ENCODE results near the gene GTPBP8. TPM values are rescaled to one million over a fixed set of nuclear protein-coding genes. Genes with fewer than 3 reads are reported as not detected.

GTPBP8 gene
- polyA plus RNA-seq = 10 to 100 TPM; 14.7 to 18.8 (median 17.5) TPM
- long read RNA-seq, donor 1 = 0 reads
- long read RNA-seq, donor 2, partial matches to known transcripts = 0 of 3 reads
- long read RNA-seq, donor 2, other reads (novel, unspliced or antisense) = 0 of 3 reads
- long read RNA-seq, donor 3, partial matches to known transcripts = 0 of 2 reads
- long read RNA-seq, donor 3, other reads (novel, unspliced or antisense) = 0 of 2 reads
- long read RNA-seq, donor 4, partial matches to known transcripts = 0 of 1 reads
- long read RNA-seq, donor 4, other reads (novel, unspliced or antisense) = 0 of 1 reads
- long read RNA-seq, donor 5, partial matches to known transcripts = 0 of 2 reads
- long read RNA-seq, donor 5, other reads (novel, unspliced or antisense) = 0 of 2 reads
- long read RNA-seq, donor 6, partial matches to known transcripts = 0 of 4 reads
- long read RNA-seq, donor 6, other reads (novel, unspliced or antisense) = 0 of 4 reads
- long read RNA-seq, donor 7 = 0 reads
- long read RNA-seq, donor 8, partial matches to known transcripts = 0 of 1 reads
- long read RNA-seq, donor 8, other reads (novel, unspliced or antisense) = 0 of 1 reads
- long read RNA-seq, donor 9, partial matches to known transcripts = 0 of 1 reads
- long read RNA-seq, donor 9, other reads (novel, unspliced or antisense) = 0 of 1 reads
- long read RNA-seq, donor 10, transcript GTPBP8-203 (6 exons, 1,360 nt) = major isoform, 5 of 9 reads
- long read RNA-seq, donor 10, partial matches to known transcripts = 0 of 9 reads
- long read RNA-seq, donor 10, other reads (novel, unspliced or antisense) = 0 of 9 reads

- 1 to 2% (median 1%) methylated on average over 69 to 70 of the region's 70 CpGs for WGBS, 3 donors
- H3K4me1 ChIP-seq (ENCODE audit: control insufficient read depth in 3 of 3, insufficient read depth in 2 of 3, low read depth in 1 of 3, low read length in 2 of 3) = peaks cover 2 to 11% (median 3%) of the 10 kb centered on the region in 3 donors
- no peaks in the 10 kb centered on the region for H3K9me3 ChIP-seq (ENCODE audit: control insufficient read depth in 2 of 2, insufficient read depth in 1 of 2, low read depth in 1 of 2, low read length in 1 of 2)
- FAIRE-seq (no peak), DNase-seq (peak; percentile 95)
- H3K4me3 ChIP-seq (ENCODE audit: low read depth in 1 of 3, low read length in 3 of 3) = peak within 1 kb of the TSS; percentile 52 to 88 (median 74)
- peaks cover 0 to 4% (median 3%) of the 10 kb centered on the region in 3 donors for H3K36me3 ChIP-seq (ENCODE audit: control insufficient read depth in 3 of 3, insufficient read depth in 2 of 3, low read depth in 1 of 3, low read length in 3 of 3)
- H3K27ac ChIP-seq (ENCODE audit: low read depth in 1 of 3, low read length in 2 of 3) = peak within 1 kb of the TSS; percentile 93 to 99 (median 99)
- H3K27me3 ChIP-seq (ENCODE audit: control insufficient read depth in 3 of 3, insufficient read depth in 3 of 3, low read length in 3 of 3) = no peaks in the 10 kb centered on the region
Observed at GRCh38 chr3:112990672-112991602, at the start of gene GTPBP8. TSS of gene GTPBP8 (plus strand) at chr3:112990984. CDS start at chr3:112991000, 16 bp downstream.

GRCh38 chr3:112948346-112948838 lies 42.4 kb upstream of the GTPBP8 start:
- no peaks in the 10 kb centered on the region for H3K9me3 ChIP-seq (ENCODE audit: control insufficient read depth in 2 of 2, insufficient read depth in 1 of 2, low read depth in 1 of 2, low read length in 1 of 2)
- no peak overlapping the region for H3K4me3 ChIP-seq (ENCODE audit: low read depth in 1 of 3, low read length in 3 of 3)
- DNase-seq (no peak), FAIRE-seq (no peak)
- no peaks in the 10 kb centered on the region for H3K36me3 ChIP-seq (ENCODE audit: control insufficient read depth in 3 of 3, insufficient read depth in 2 of 3, low read depth in 1 of 3, low read length in 3 of 3)
- no peaks in the 10 kb centered on the region for H3K4me1 ChIP-seq (ENCODE audit: control insufficient read depth in 3 of 3, insufficient read depth in 2 of 3, low read depth in 1 of 3, low read length in 2 of 3)
- 73 to 83% (median 81%) methylated on average over 9 of the region's 9 CpGs for WGBS, 3 donors
- no peak overlapping the region for H3K27ac ChIP-seq (ENCODE audit: low read depth in 1 of 3, low read length in 2 of 3)
- H3K27me3 ChIP-seq (ENCODE audit: control insufficient read depth in 3 of 3, insufficient read depth in 3 of 3, low read length in 3 of 3) = no peaks in the 10 kb centered on the region

GRCh38 chr3:112956351-112956750 lies 34.4 kb upstream of the GTPBP8 start:
- Histone ChIP-seq H3K9me3 (ENCODE audit: control insufficient read depth in 2 of 2, insufficient read depth in 1 of 2, low read depth in 1 of 2, low read length in 1 of 2) (peaks cover 0 to 4% of the 10 kb centered on the region in 2 donors), H3K36me3 (ENCODE audit: control insufficient read depth in 3 of 3, insufficient read depth in 2 of 3, low read depth in 1 of 3, low read length in 3 of 3) (no peaks in the 10 kb centered on the region), H3K27me3 (ENCODE audit: control insufficient read depth in 3 of 3, insufficient read depth in 3 of 3, low read length in 3 of 3) (no peaks in the 10 kb centered on the region), H3K27ac (ENCODE audit: low read depth in 1 of 3, low read length in 2 of 3) (no peak overlapping the region), H3K4me1 (ENCODE audit: control insufficient read depth in 3 of 3, insufficient read depth in 2 of 3, low read depth in 1 of 3, low read length in 2 of 3) (no peaks in the 10 kb centered on the region), H3K4me3 (ENCODE audit: low read depth in 1 of 3, low read length in 3 of 3) (no peak overlapping the region)
- no peak for FAIRE-seq
- no peak for DNase-seq

- Histone ChIP-seq H3K9me3 (ENCODE audit: control insufficient read depth in 2 of 2, insufficient read depth in 1 of 2, low read depth in 1 of 2, low read length in 1 of 2) (peaks cover 0 to 14% of the 10 kb centered on the region in 2 donors), H3K4me3 (ENCODE audit: low read depth in 1 of 3, low read length in 3 of 3) (no peak overlapping the region), H3K27me3 (ENCODE audit: control insufficient read depth in 3 of 3, insufficient read depth in 3 of 3, low read length in 3 of 3) (no peaks in the 10 kb centered on the region), H3K4me1 (ENCODE audit: control insufficient read depth in 3 of 3, insufficient read depth in 2 of 3, low read depth in 1 of 3, low read length in 2 of 3) (no peaks in the 10 kb centered on the region), H3K27ac (ENCODE audit: low read depth in 1 of 3, low read length in 2 of 3) (no peak overlapping the region), H3K36me3 (ENCODE audit: control insufficient read depth in 3 of 3, insufficient read depth in 2 of 3, low read depth in 1 of 3, low read length in 3 of 3) (no peaks in the 10 kb centered on the region)
- 46 to 55% (median 47%) methylated on average over 6 of the region's 6 CpGs for WGBS, 3 donors
- DNase-seq (no peak), FAIRE-seq (peak; percentile 72)
Observed at GRCh38 chr3:112958811-112959560, 31.8 kb upstream of the GTPBP8 start.

- no peaks in the 10 kb centered on the region for H3K27me3 ChIP-seq (ENCODE audit: control insufficient read depth in 3 of 3, insufficient read depth in 3 of 3, low read length in 3 of 3)
- H3K27ac ChIP-seq (ENCODE audit: low read depth in 1 of 3, low read length in 2 of 3) = no peak overlapping the region
- H3K36me3 ChIP-seq (ENCODE audit: control insufficient read depth in 3 of 3, insufficient read depth in 2 of 3, low read depth in 1 of 3, low read length in 3 of 3) = no peaks in the 10 kb centered on the region
- no peaks in the 10 kb centered on the region for H3K4me1 ChIP-seq (ENCODE audit: control insufficient read depth in 3 of 3, insufficient read depth in 2 of 3, low read depth in 1 of 3, low read length in 2 of 3)
- peaks cover 0 to 15% of the 10 kb centered on the region in 2 donors for H3K9me3 ChIP-seq (ENCODE audit: control insufficient read depth in 2 of 2, insufficient read depth in 1 of 2, low read depth in 1 of 2, low read length in 1 of 2)
- no peak overlapping the region for H3K4me3 ChIP-seq (ENCODE audit: low read depth in 1 of 3, low read length in 3 of 3)
- DNase-seq (no peak), FAIRE-seq (no peak)
Observed at GRCh38 chr3:112963683-112964082, 27.1 kb upstream of the GTPBP8 start.

- DNase-seq (no peak), FAIRE-seq (no peak)
- H3K4me1 ChIP-seq (ENCODE audit: control insufficient read depth in 3 of 3, insufficient read depth in 2 of 3, low read depth in 1 of 3, low read length in 2 of 3) = no peaks in the 10 kb centered on the region
- no peaks in the 10 kb centered on the region for H3K36me3 ChIP-seq (ENCODE audit: control insufficient read depth in 3 of 3, insufficient read depth in 2 of 3, low read depth in 1 of 3, low read length in 3 of 3)
- H3K4me3 ChIP-seq (ENCODE audit: low read depth in 1 of 3, low read length in 3 of 3) = no peak overlapping the region
- no peaks in the 10 kb centered on the region for H3K27me3 ChIP-seq (ENCODE audit: control insufficient read depth in 3 of 3, insufficient read depth in 3 of 3, low read length in 3 of 3)
- WGBS, 3 donors = 88 to 93% (median 90%) methylated on average over 6 of the region's 6 CpGs
- peaks cover 0 to 15% of the 10 kb centered on the region in 2 donors for H3K9me3 ChIP-seq (ENCODE audit: control insufficient read depth in 2 of 2, insufficient read depth in 1 of 2, low read depth in 1 of 2, low read length in 1 of 2)
- no peak overlapping the region for H3K27ac ChIP-seq (ENCODE audit: low read depth in 1 of 3, low read length in 2 of 3)
Observed at GRCh38 chr3:112965656-112966055, 25.1 kb upstream of the GTPBP8 start.

- Histone ChIP-seq H3K9me3 (ENCODE audit: control insufficient read depth in 2 of 2, insufficient read depth in 1 of 2, low read depth in 1 of 2, low read length in 1 of 2) (peaks cover 0 to 15% of the 10 kb centered on the region in 2 donors), H3K27me3 (ENCODE audit: control insufficient read depth in 3 of 3, insufficient read depth in 3 of 3, low read length in 3 of 3) (no peaks in the 10 kb centered on the region), H3K36me3 (ENCODE audit: control insufficient read depth in 3 of 3, insufficient read depth in 2 of 3, low read depth in 1 of 3, low read length in 3 of 3) (no peaks in the 10 kb centered on the region), H3K27ac (ENCODE audit: low read depth in 1 of 3, low read length in 2 of 3) (no peak overlapping the region), H3K4me3 (ENCODE audit: low read depth in 1 of 3, low read length in 3 of 3) (no peak overlapping the region), H3K4me1 (ENCODE audit: control insufficient read depth in 3 of 3, insufficient read depth in 2 of 3, low read depth in 1 of 3, low read length in 2 of 3) (no peaks in the 10 kb centered on the region)
- WGBS, 3 donors = 10 to 34% (median 20%) methylated on average over 2 of the region's 2 CpGs
- FAIRE-seq (no peak), DNase-seq (no peak)
Observed at GRCh38 chr3:112966633-112967032, 24.2 kb upstream of the GTPBP8 start.
